NCI-H128 (cell line): ENCODE data around the gene SPOUT1.
A peak's percentile ranks its signal among the peaks of the same experiment; 100 is the strongest.

Experiments used
- DNase-seq: peaks from one replicate; lab custom pipeline; 2025; ENCODE audit not compliant: unreplicated experiment; lab: John Stamatoyannopoulos, UW

Gene SPOUT1

GRCh38 chr9:128836509-128837145 lies 7.0 kb upstream of the SPOUT1 start:
- DNase-seq: no peak

GRCh38 chr9:128835246-128836210 lies 5.9 kb upstream of the SPOUT1 start:
- DNase-seq: no peak

GRCh38 chr9:128833696-128834095 lies 4.1 kb upstream of the SPOUT1 start:
- DNase-seq: no peak

- no peak for DNase-seq
Measured at GRCh38 chr9:128828719-128829452, 708 bp downstream of the SPOUT1 start.

GRCh38 chr9:128828267-128828666 lies 1.3 kb downstream of the SPOUT1 start:
- DNase-seq: no peak

- no peak for DNase-seq
Measured at GRCh38 chr9:128825923-128826700, 3.5 kb downstream of the SPOUT1 start.

- no peak for DNase-seq
Measured at GRCh38 chr9:128824911-128825310, 4.7 kb downstream of the SPOUT1 start.

GRCh38 chr9:128823903-128824406 lies 5.6 kb downstream of the SPOUT1 start:
- DNase-seq: no peak

GRCh38 chr9:128823362-128823902 lies 6.2 kb downstream of the SPOUT1 start:
- no peak for DNase-seq

GRCh38 chr9:128822407-128823042 lies 7.1 kb downstream of the SPOUT1 start:
- no peak for DNase-seq

GRCh38 chr9:128821584-128822406 lies 7.8 kb downstream of the SPOUT1 start:
- no peak for DNase-seq

GRCh38 chr9:128820665-128821583 lies 8.7 kb downstream of the SPOUT1 start:
- DNase-seq: no peak

- DNase-seq: peak; percentile 18
Measured at GRCh38 chr9:128819716-128820664, 9.6 kb downstream of the SPOUT1 start.

GRCh38 chr9:128818839-128819715 lies 10.5 kb downstream of the SPOUT1 start:
- no peak for DNase-seq

- DNase-seq: peak; percentile 98
Measured at GRCh38 chr9:128818099-128818838, 11.3 kb downstream of the SPOUT1 start, which contains the start of gene ENDOG. Gene ENDOG (plus strand): TSS chr9:128818500. CDS start chr9:128818685, 185 bp downstream.
